WTC11 (cell line): Measurements from ENCODE around the gene WRAP73.

Experiments used
- JUN ChIP-seq: sonication (generic); formaldehyde crosslinking; IDR thresholded peaks from 2 replicates; pipeline ENCODE4 v1.8.0; 2023; ENCODE audit warnings: mild to moderate bottlenecking, missing genetic modification reagents
- TF ChIP-seq, protein P1 (sequence below): sonication (generic); formaldehyde crosslinking; IDR thresholded peaks from 2 replicates; pipeline ENCODE4 v1.8.0; 2023; ENCODE audit warnings: mild to moderate bottlenecking, missing genetic modification reagents

GRCh38 chr1:3652548-3653285 lies 2.8 kb upstream of the WRAP73 start:
- TF ChIP-seq JUN (CRISPR knock-in tag) = no peak
- TF ChIP-seq, protein P1, sequence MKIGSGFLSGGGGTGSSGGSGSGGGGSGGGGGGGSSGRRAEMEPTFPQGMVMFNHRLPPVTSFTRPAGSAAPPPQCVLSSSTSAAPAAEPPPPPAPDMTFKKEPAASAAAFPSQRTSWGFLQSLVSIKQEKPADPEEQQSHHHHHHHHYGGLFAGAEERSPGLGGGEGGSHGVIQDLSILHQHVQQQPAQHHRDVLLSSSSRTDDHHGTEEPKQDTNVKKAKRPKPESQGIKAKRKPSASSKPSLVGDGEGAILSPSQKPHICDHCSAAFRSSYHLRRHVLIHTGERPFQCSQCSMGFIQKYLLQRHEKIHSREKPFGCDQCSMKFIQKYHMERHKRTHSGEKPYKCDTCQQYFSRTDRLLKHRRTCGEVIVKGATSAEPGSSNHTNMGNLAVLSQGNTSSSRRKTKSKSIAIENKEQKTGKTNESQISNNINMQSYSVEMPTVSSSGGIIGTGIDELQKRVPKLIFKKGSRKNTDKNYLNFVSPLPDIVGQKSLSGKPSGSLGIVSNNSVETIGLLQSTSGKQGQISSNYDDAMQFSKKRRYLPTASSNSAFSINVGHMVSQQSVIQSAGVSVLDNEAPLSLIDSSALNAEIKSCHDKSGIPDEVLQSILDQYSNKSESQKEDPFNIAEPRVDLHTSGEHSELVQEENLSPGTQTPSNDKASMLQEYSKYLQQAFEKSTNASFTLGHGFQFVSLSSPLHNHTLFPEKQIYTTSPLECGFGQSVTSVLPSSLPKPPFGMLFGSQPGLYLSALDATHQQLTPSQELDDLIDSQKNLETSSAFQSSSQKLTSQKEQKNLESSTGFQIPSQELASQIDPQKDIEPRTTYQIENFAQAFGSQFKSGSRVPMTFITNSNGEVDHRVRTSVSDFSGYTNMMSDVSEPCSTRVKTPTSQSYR = no peak
